GM18861 (cell line): ENCODE results near the gene F7.

Source experiments
- ATAC-seq: cut with Tn5 transposase; IDR thresholded peaks from one replicate; pipeline ENCODE4 v1.9.1; 2021; ENCODE audit not compliant: unreplicated experiment

Gene F7

GRCh38 chr13:113116206-113116800, 10.7 kb downstream of the F7 start:
- ATAC-seq: no peak

- no peak for ATAC-seq
These were observed 11.3 kb downstream of the F7 start for GRCh38 chr13:113116871-113117271.

GRCh38 chr13:113117335-113117872, 11.8 kb downstream of the F7 start:
- ATAC-seq: no peak

- no peak for ATAC-seq
These were observed 12.3 kb downstream of the F7 start for GRCh38 chr13:113117911-113118260.

- ATAC-seq: no peak
These were observed 12.8 kb downstream of the F7 start for GRCh38 chr13:113118261-113119021.

- ATAC-seq: no peak
These were observed 13.7 kb downstream of the F7 start for GRCh38 chr13:113119166-113119821.

- ATAC-seq: no peak
These were observed 14.2 kb downstream of the F7 start for GRCh38 chr13:113119822-113120189.

- no peak for ATAC-seq
These were observed 14.9 kb downstream of the F7 start for GRCh38 chr13:113120300-113121182.

- no peak for ATAC-seq
These were observed 15.8 kb downstream of the F7 start for GRCh38 chr13:113121183-113121927.

- no peak for ATAC-seq
These were observed 16.4 kb downstream of the F7 start for GRCh38 chr13:113121928-113122471.

GRCh38 chr13:113122550-113123225, 17.1 kb downstream of the F7 start, which contains the start of gene F10:
Gene F10, plus strand, starts transcription at chr13:113122799. Its CDS starts 57 bp downstream, at chr13:113122856.
- no peak for ATAC-seq

- ATAC-seq: no peak
These were observed 17.9 kb downstream of the F7 start for GRCh38 chr13:113123226-113124201.

GRCh38 chr13:113124211-113124970, 18.8 kb downstream of the F7 start:
- no peak for ATAC-seq

GRCh38 chr13:113125506-113126264, 20.1 kb downstream of the F7 start:
- no peak for ATAC-seq

- ATAC-seq: no peak
These were observed 20.9 kb downstream of the F7 start for GRCh38 chr13:113126265-113127150.

GRCh38 chr13:113129480-113129879, 23.9 kb downstream of the F7 start:
- no peak for ATAC-seq
